Uterus (tissue), 4 donors: Measurements from ENCODE around the gene ARSH. TPM values are rescaled to one million over a fixed set of nuclear protein-coding genes. Genes with fewer than 3 reads are reported as not detected.
"Not testable (repeated sequence)": the region's sequence is repeated elsewhere in the genome, so short reads cannot be mapped to it uniquely, and the experiment has no call there.

Experiments used
- DNase-seq, 2 donors: peaks; one replicate each; pipeline ENCODE4 v3.0.0-alpha.2; 2019 to 2020
- H3K27ac ChIP-seq, 2 donors: fragments of 200-600 bp; sonication (generic); 1 replicate in 1 of 2; 2 replicates in 1 of 2; pipeline ENCODE4 v1.5.1; 2016 to 2018
- H3K27me3 ChIP-seq, 2 donors: fragments of 200-600 bp; sonication (generic); one replicate each; pipeline ENCODE4 v1.5.1; 2018 to 2019; ENCODE audit warnings: control low read depth in 1 of 2
- H3K36me3 ChIP-seq, 2 donors: fragments of 200-600 bp; sonication (generic); one replicate each; pipeline ENCODE4 v1.5.1; 2019; ENCODE audit warnings: control low read depth in 1 of 2
- H3K4me1 ChIP-seq, 2 donors: fragments of 200-600 bp; sonication (generic); one replicate each; pipeline ENCODE4 v1.5.1; 2018 to 2019; ENCODE audit warnings: control low read depth in 1 of 2
- H3K4me3 ChIP-seq, 2 donors: fragments of 200-600 bp; sonication (generic); 1 replicate in 1 of 2; 2 replicates in 1 of 2; pipeline ENCODE4 v1.5.1; 2018 to 2019; ENCODE audit warnings: mild to moderate bottlenecking in 1 of 2
- H3K9me3 ChIP-seq, 2 donors: fragments of 200-600 bp; sonication (generic); one replicate each; pipeline ENCODE4 v1.5.1; 2019; ENCODE audit warnings: control low read depth in 1 of 2
- CTCF ChIP-seq, 4 experiments: fragments of 200-600 bp in 2 of 4; fragments of 450-650 bp in 2 of 4; sonication (generic) in 2 of 4; IDR thresholded peaks; one replicate each; pipeline ENCODE4 v1.5.1; 2016 to 2019; ENCODE audit warnings: antibody characterized with exemption in 4 of 4, mild to moderate bottlenecking in 2 of 4, moderate library complexity in 1 of 4
- POLR2A ChIP-seq, 2 donors: fragments of 450-650 bp; IDR thresholded peaks; one replicate each; pipeline ENCODE4 v1.6.1; 2016; ENCODE audit warnings: antibody characterized with exemption in 2 of 2, mild to moderate bottlenecking in 1 of 2, moderate library complexity in 1 of 2
- intact Hi-C: fragments of 100-400 bp; cut with DNase I; formaldehyde crosslinking; loops from one replicate; pipeline ENCODE4 v1.15.1; 2023; ENCODE audit warnings: low total_unique reads
- total RNA-seq, 4 donors: library from RNA; depleted of rRNA in 3 of 4; stranded (reverse); fragments of >200 nt in 3 of 4; gene quantifications; one replicate each; pipeline versions ENCODE4 v1.1.0 to v1.2.4, GENCODE V29; 2014 to 2023
- donor health status: DM: yes; HTN: yes; CAD: no.

The ARSH gene
- total RNA-seq: not detected

GRCh38 chrX:3006495-3006894, at the start of gene ARSH:
Gene ARSH, plus strand, starts transcription at chrX:3006546. Its CDS starts 67 bp downstream, at chrX:3006613.
- intact Hi-C loops: no loop called here
- no peak within 1 kb of the TSS for H3K27ac ChIP-seq

GRCh38 chrX:2958199-2958598, 48.1 kb upstream of the ARSH start:
- no peaks in the 10 kb centered on the region for H3K36me3 ChIP-seq
- H3K4me1 ChIP-seq: no peaks in the 10 kb centered on the region
- no peaks in the 10 kb centered on the region for H3K9me3 ChIP-seq
- no peaks in the 10 kb centered on the region for H3K27me3 ChIP-seq
- no peak overlapping the region for H3K27ac ChIP-seq
- TF ChIP-seq POLR2A (IDR thresholded peaks at IDR 0.05) (no peak), CTCF (IDR thresholded peaks at IDR 0.05) (no peak)
- no peak overlapping the region for H3K4me3 ChIP-seq
- no peak for DNase-seq
- intact Hi-C loops: no loop called here

More at GRCh38 chrX:3006495-3006894, at the start of gene ARSH:
- no peaks in the 10 kb centered on the region for H3K4me1 ChIP-seq
- no peaks in the 10 kb centered on the region for H3K27me3 ChIP-seq
- peaks cover 0 to 4% of the 10 kb centered on the region in 2 donors for H3K9me3 ChIP-seq
- no peak within 1 kb of the TSS for H3K4me3 ChIP-seq
- DNase-seq: no peak
- no peaks in the 10 kb centered on the region for H3K36me3 ChIP-seq
- no peak for TF ChIP-seq CTCF (IDR thresholded peaks at IDR 0.05)
- TF ChIP-seq POLR2A (IDR thresholded peaks at IDR 0.05): no peak

- intact Hi-C loops: no loop called here
- Histone ChIP-seq H3K4me3 (no peak overlapping the region), H3K27me3 (no peaks in the 10 kb centered on the region), H3K4me1 (no peaks in the 10 kb centered on the region), H3K36me3 (no peaks in the 10 kb centered on the region), H3K27ac (no peak overlapping the region), H3K9me3 (no peaks in the 10 kb centered on the region)
- no peak for DNase-seq
- no peak for TF ChIP-seq CTCF (IDR thresholded peaks at IDR 0.05)
- no peak for TF ChIP-seq POLR2A (IDR thresholded peaks at IDR 0.05)
Measured at GRCh38 chrX:2960861-2961515, 45.4 kb upstream of the ARSH start.

GRCh38 chrX:2962381-2962780, 44.0 kb upstream of the ARSH start:
- Histone ChIP-seq H3K9me3 (no peaks in the 10 kb centered on the region), H3K27ac (no peak overlapping the region), H3K4me3 (no peak overlapping the region), H3K4me1 (no peaks in the 10 kb centered on the region), H3K36me3 (no peaks in the 10 kb centered on the region), H3K27me3 (no peaks in the 10 kb centered on the region)
- TF ChIP-seq POLR2A (IDR thresholded peaks at IDR 0.05) (no peak), CTCF (IDR thresholded peaks at IDR 0.05) (no peak)
- intact Hi-C loops: no loop called here
- DNase-seq: no peak

- DNase-seq, H3K4me3 ChIP-seq, H3K4me1 ChIP-seq, H3K27me3 ChIP-seq, H3K9me3 ChIP-seq, H3K27ac ChIP-seq, intact Hi-C loops, H3K36me3 ChIP-seq: not testable (repeated sequence)
Measured at GRCh38 chrX:2963449-2963848, 42.9 kb upstream of the ARSH start.

GRCh38 chrX:2963992-2964794, 42.2 kb upstream of the ARSH start:
- H3K4me3 ChIP-seq, H3K27me3 ChIP-seq, H3K4me1 ChIP-seq, intact Hi-C loops, H3K36me3 ChIP-seq, DNase-seq, H3K9me3 ChIP-seq, H3K27ac ChIP-seq: not testable (repeated sequence)
